Adrenal gland (tissue), 12 donors: ENCODE data around the gene PHOX2A. TPM values are rescaled to one million over a fixed set of nuclear protein-coding genes. Genes with fewer than 3 reads are reported as not detected.

Experiments
- DNase-seq, 7 donors: peaks; one replicate each; pipeline ENCODE4 v3.0.0-alpha.2; 2019 to 2020
- H3K27ac ChIP-seq, 5 donors: fragments of 200-600 bp; sonication (generic) in 4 of 5; 1 replicate in 3 of 5; 2 replicates in 2 of 5; pipeline versions ENCODE4 v1.5.1 to v1.8.0; 2016 to 2020; ENCODE audit warnings: mild to moderate bottlenecking in 1 of 5
- H3K27me3 ChIP-seq: fragments of 200-600 bp; 2 replicates; pipeline ENCODE4 v1.8.0; 2021
- H3K36me3 ChIP-seq, 2 donors: fragments of 200-600 bp; replicated peaks in 1 of 2; 1 replicate in 1 of 2; 2 replicates in 1 of 2; pipeline versions ENCODE4 v1.5.1 to v1.8.0; 2018 to 2022
- H3K4me1 ChIP-seq, 2 donors: fragments of 200-600 bp; replicated peaks in 1 of 2; 1 replicate in 1 of 2; 2 replicates in 1 of 2; pipeline versions ENCODE4 v1.5.1 to v1.8.0; 2018 to 2021
- H3K4me3 ChIP-seq, 4 donors: fragments of 200-600 bp; sonication (generic) in 3 of 4; one replicate each; pipeline ENCODE4 v1.5.1; 2016 to 2018
- H3K9me3 ChIP-seq, 3 donors: fragments of 200-600 bp; sonication (generic) in 1 of 3; replicated peaks in 1 of 3; 1 replicate in 2 of 3; 2 replicates in 1 of 3; pipeline versions ENCODE4 v1.5.1 to v1.8.0; 2016 to 2021
- POLR2A ChIP-seq, 2 donors: fragments of 450-650 bp; IDR thresholded peaks; one replicate each; pipeline ENCODE4 v1.6.1; 2017; ENCODE audit warnings: antibody characterized with exemption in 2 of 2, mild to moderate bottlenecking in 2 of 2, moderate library complexity in 1 of 2
- WGBS, 4 donors: extraction: QIAGEN DNeasy Blood & Tissue Kit in 2 of 4; methylation state at CpG; one replicate each; pipeline versions ENCODE4 v1.1.5 to v1.1.7; 2013 to 2017; 5-methylcytosine and 5-hydroxymethylcytosine counted together
- intact Hi-C, 2 donors: fragments of 100-400 bp; cut with DNase I; formaldehyde crosslinking; loops; one replicate each; pipeline versions ENCODE4 v1.14.1 to v1.15.0; 2022 to 2023
- polyA plus RNA-seq, 3 donors: library from polyadenylated mRNA; stranded (reverse); fragments of 200-250 nt in 2 of 3; fragments of 350-450 nt in 1 of 3; fragmentation: Illumina TruSeq in 1 of 3; extraction: RNeasy Lipid Tissue Mini Kit (QIAGEN cat#74804) in 1 of 3; gene quantifications; one replicate each; pipeline ENCODE4 v1.2.3, GENCODE V29; 2013 to 2014
- total RNA-seq, 9 donors: library from RNA; depleted of rRNA in 4 of 9; stranded (reverse); fragments of >200 nt in 4 of 9; fragments of 120-200 nt in 1 of 9; fragmentation: NEBNext Ultra II Directional in 1 of 9; extraction: Animal tissue kit (Norgen Biotek cat#: 25700) in 1 of 9; gene quantifications; one replicate each; pipeline versions ENCODE4 v1.1.0 to v1.2.4, GENCODE V29; 2013 to 2023
- TF ChIP-seq, protein P1 (sequence below), 6 experiments: fragments of 450-650 bp in 4 of 6; fragments of 200-600 bp in 2 of 6; sonication (generic) in 1 of 6; IDR thresholded peaks; 1 replicate in 5 of 6; 2 replicates in 1 of 6; pipeline versions ENCODE4 v1.5.1 to v1.8.0; 2016 to 2021; ENCODE audit warnings: antibody characterized with exemption in 6 of 6, mild to moderate bottlenecking in 2 of 6, moderate library complexity in 1 of 6
- donor health status: healthy with polysubstance abuse.
- donor health status: Bipolar disorder and iron deficiency.
- donor health status: DM: yes; HTN: yes; CAD: no.
- donor health status: DM: no; HTN: no; CAD: no.
- donor health status: DM: no; HTN: no; CAD: no.
- donor health status: DM: yes; HTN: yes; CAD: no.

PHOX2A gene
- total and polyA plus RNA-seq, 12 donors = 0.32 to 68.9 (median 12.8) TPM; not detected in 3

- H3K4me1 ChIP-seq = peaks cover 13 to 26% of the 10 kb centered on the region in 2 donors
- DNase-seq = peak in 1 of 7 donors; percentile 45
Observed at GRCh38 chr11:72234920-72235319, 9.1 kb downstream of the PHOX2A start.

DNA sequence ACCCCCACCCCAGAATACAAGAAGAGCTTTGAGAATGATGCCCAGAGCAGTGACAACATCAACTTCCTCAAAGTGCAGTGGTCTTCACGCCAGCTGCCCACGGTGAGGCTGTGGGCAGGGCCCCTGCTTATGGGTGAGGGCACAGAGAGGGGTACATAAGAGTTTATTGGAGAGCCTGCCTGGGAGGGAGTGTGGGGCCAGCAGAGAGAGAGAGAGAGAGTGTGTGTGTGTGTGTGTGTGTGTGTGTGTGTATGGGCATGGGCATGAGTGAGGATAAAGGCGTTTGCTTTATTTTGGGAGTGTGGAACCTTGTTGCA lies 9.5 kb downstream of the PHOX2A start:
- H3K4me3 ChIP-seq = no peak overlapping the region
- peaks cover 8 to 23% of the 10 kb centered on the region in 2 donors for H3K4me1 ChIP-seq
- WGBS, 4 donors = 75 to 89% (median 80%) methylated on average over 3 of the region's 3 CpGs
- no peaks in the 10 kb centered on the region for H3K9me3 ChIP-seq
- peaks cover 0 to 82% of the 10 kb centered on the region in 2 donors for H3K36me3 ChIP-seq
- DNase-seq = no peak
- TF ChIP-seq, protein P1, sequence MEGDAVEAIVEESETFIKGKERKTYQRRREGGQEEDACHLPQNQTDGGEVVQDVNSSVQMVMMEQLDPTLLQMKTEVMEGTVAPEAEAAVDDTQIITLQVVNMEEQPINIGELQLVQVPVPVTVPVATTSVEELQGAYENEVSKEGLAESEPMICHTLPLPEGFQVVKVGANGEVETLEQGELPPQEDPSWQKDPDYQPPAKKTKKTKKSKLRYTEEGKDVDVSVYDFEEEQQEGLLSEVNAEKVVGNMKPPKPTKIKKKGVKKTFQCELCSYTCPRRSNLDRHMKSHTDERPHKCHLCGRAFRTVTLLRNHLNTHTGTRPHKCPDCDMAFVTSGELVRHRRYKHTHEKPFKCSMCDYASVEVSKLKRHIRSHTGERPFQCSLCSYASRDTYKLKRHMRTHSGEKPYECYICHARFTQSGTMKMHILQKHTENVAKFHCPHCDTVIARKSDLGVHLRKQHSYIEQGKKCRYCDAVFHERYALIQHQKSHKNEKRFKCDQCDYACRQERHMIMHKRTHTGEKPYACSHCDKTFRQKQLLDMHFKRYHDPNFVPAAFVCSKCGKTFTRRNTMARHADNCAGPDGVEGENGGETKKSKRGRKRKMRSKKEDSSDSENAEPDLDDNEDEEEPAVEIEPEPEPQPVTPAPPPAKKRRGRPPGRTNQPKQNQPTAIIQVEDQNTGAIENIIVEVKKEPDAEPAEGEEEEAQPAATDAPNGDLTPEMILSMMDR (IDR thresholded peaks at IDR 0.05) = no peak
- TF ChIP-seq POLR2A (IDR thresholded peaks at IDR 0.05) = no peak
- no peaks in the 10 kb centered on the region for H3K27me3 ChIP-seq
- intact Hi-C loops = loop anchor here in 1 of 2 donors (10.0 kb wide), 1 partner anchor 220 kb away; no protein-coding TSS in a partner anchor
- no peak overlapping the region for H3K27ac ChIP-seq

More at GRCh38 chr11:72234920-72235319, 9.1 kb downstream of the PHOX2A start:
- Histone ChIP-seq H3K27ac (no peak overlapping the region), H3K9me3 (no peaks in the 10 kb centered on the region), H3K36me3 (peaks cover 0 to 78% of the 10 kb centered on the region in 2 donors), H3K27me3 (no peaks in the 10 kb centered on the region), H3K4me3 (no peak overlapping the region)
- intact Hi-C loops = loop anchor here in 1 of 2 donors (10.0 kb wide), 1 partner anchor 220 kb away; no protein-coding TSS in a partner anchor
- TF ChIP-seq POLR2A (IDR thresholded peaks at IDR 0.05) = no peak
- TF ChIP-seq, protein P1 (IDR thresholded peaks at IDR 0.05) = no peak
- WGBS, 4 donors = 86 to 96% (median 93%) methylated on average over 3 to 4 of the region's 4 CpGs

DNA sequence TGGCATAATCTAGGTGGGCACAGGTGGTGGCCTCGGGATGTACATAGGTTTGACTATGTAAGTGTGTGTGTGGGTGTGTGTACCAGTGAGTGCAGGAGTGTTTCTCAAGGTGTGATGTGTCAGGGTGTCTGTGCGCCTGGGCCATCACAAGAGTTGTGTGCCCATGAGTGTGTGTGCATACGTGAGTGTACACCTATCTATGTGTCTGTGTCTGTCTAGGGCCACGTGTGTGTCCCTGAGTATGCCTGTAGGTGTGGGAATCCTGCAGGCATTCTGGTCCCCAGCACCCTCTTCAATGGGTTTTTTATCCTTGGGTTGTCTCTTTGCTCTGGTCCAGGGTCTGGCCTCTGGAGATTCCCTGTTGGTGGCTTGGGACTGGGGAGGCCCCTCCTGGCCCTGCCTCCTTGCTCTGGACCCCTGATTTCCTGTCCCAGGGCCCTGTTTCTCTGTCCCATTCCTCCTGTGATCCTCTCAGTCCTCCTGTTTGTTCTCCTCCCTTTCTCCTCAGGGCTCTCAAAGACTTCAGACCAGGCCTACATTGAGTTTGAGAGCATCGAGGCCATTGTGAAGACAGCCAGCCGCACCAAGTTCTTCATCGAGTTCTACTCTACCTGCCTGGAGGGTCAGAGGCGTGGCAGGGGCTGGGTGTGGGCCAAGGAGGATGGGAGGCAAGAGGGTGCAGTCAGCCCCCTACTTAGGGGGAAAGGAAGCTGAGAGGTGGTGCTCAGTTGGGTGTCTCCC lies 10.0 kb downstream of the PHOX2A start:
- Histone ChIP-seq H3K4me1 (peaks cover 3 to 18% of the 10 kb centered on the region in 2 donors), H3K36me3 (peaks cover 0 to 87% of the 10 kb centered on the region in 2 donors), H3K4me3 (no peak overlapping the region), H3K27ac (no peak overlapping the region), H3K27me3 (no peaks in the 10 kb centered on the region), H3K9me3 (no peaks in the 10 kb centered on the region)
- intact Hi-C loops = loop anchor here in 1 of 2 donors (10.0 kb wide), 1 partner anchor 219 kb away; no protein-coding TSS in a partner anchor
- TF ChIP-seq POLR2A (IDR thresholded peaks at IDR 0.05) = no peak
- TF ChIP-seq, protein P1 (IDR thresholded peaks at IDR 0.05) = no peak
- peak in 1 of 7 donors; percentile 51 for DNase-seq
- WGBS, 4 donors = 88 to 95% (median 91%) methylated on average over 8 of the region's 8 CpGs

- H3K9me3 ChIP-seq = no peaks in the 10 kb centered on the region
- H3K36me3 ChIP-seq = peaks cover 0 to 95% of the 10 kb centered on the region in 2 donors
- no peaks in the 10 kb centered on the region for H3K27me3 ChIP-seq
- no peak overlapping the region for H3K27ac ChIP-seq
- peaks cover 0 to 11% of the 10 kb centered on the region in 2 donors for H3K4me1 ChIP-seq
- H3K4me3 ChIP-seq = no peak overlapping the region
- WGBS, 4 donors = 64 to 78% (median 74%) methylated on average over 10 to 13 of the region's 13 CpGs
- no peak for TF ChIP-seq POLR2A (IDR thresholded peaks at IDR 0.05)
- TF ChIP-seq, protein P1 (IDR thresholded peaks at IDR 0.05) = no peak
- DNase-seq = peak in 2 of 7 donors; percentile 18 to 23
- intact Hi-C loops = loop anchor here in 1 of 2 donors (10.0 kb wide), 1 partner anchor 218 kb away; no protein-coding TSS in a partner anchor
Observed at GRCh38 chr11:72233056-72233772, 10.8 kb downstream of the PHOX2A start.
